HG02885 (cell line): ENCODE results near the gene SHANK1.

Experiments
- ATAC-seq: cut with Tn5 transposase; IDR thresholded peaks from one replicate; pipeline ENCODE4 v1.9.1; 2021; ENCODE audit warnings: mild to moderate bottlenecking; ENCODE audit not compliant: unreplicated experiment, poor library complexity

The SHANK1 gene

GRCh38 chr19:50693064-50693975 is 26.3 kb downstream of the SHANK1 start:
- ATAC-seq = no peak

- ATAC-seq = no peak
Observed at GRCh38 chr19:50690439-50690838, 29.2 kb downstream of the SHANK1 start.

GRCh38 chr19:50688766-50689165 is 30.8 kb downstream of the SHANK1 start:
- ATAC-seq = no peak

DNA sequence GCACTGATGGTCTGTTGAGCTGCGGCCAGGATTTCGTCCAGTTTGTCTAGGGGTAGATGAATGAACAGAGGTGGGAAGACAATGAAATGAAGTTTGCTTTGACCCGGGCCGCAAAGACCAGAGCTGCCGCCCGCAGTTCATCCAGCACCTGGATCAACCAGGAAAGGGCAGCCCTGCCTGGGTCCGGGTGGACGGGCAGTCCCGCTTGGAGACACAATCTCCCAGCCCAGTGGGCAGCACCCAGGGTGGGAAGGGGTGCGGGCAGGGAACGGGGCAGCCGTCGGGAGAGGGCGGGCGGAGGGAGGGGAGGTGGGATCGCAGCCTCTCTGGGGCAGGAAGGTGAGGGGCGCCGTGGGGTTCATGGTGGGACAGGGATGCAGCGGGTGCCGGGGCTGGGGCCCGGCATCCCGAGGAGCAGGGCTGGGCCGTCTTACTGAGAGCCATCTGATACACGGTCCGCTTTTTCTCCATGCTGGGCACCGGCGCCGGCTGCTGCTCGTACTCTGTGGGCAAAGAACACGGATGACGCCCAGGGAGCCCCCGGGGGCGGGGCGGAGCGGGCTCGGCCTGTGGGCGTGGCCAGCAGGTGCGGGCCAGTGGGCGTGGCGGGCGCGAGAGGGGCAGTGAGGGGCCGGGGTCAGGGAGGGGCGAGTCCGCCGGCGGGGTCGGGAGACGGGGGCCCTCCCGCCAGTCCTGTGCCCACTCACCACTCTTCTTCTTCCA is 33.1 kb downstream of the SHANK1 start:
- ATAC-seq = no peak

DNA sequence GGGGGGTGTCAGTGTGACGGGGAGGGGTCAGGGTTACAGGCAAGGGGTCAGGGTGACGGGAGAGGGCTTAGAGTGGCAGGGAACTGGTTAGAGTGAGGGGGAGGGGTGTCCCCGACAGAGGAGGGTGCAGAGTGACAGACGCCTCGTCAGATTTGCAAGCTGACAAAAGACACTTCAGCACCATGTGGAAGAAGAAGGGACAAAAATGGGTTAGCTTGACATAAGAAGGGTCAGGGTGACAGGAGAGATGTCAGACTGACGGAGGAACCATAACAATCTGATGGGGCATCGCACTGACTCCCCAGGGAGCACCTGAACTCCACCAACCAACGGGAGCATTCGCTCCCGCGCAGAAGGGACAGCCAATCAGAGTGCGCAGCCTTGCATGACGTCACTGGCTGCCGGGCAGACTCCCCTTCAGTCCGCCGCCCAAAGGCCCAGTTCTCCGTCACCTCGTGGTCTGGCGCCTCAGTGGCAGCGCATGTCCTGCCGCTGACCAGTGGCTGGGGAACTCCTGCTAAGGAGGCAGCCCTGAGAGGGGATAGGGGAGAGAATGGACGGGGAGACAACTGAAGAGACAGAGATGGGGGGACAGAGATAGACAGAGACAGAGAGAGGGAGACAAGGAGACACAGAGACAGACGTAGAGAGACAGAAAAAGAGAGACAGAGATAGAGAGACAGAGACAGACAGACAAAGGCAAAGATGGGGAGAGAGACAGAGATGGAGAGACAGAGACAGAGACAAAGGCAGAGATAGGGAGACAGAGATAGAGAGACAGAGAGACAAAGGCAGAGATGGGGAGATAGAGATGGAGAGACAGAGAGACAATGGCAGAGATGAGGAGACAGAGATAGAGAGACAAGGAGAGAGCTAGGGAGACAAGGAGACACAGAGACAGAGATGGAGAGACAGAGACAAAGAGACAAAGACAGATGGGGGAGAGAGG is 40.2 kb downstream of the SHANK1 start:
- peak; percentile 66 for ATAC-seq

GRCh38 chr19:50678323-50678722 is 41.3 kb downstream of the SHANK1 start:
- ATAC-seq = no peak

- ATAC-seq = no peak
Observed at GRCh38 chr19:50677636-50678035, 42.0 kb downstream of the SHANK1 start.

GRCh38 chr19:50676625-50677197 is 42.9 kb downstream of the SHANK1 start:
- no peak for ATAC-seq

DNA sequence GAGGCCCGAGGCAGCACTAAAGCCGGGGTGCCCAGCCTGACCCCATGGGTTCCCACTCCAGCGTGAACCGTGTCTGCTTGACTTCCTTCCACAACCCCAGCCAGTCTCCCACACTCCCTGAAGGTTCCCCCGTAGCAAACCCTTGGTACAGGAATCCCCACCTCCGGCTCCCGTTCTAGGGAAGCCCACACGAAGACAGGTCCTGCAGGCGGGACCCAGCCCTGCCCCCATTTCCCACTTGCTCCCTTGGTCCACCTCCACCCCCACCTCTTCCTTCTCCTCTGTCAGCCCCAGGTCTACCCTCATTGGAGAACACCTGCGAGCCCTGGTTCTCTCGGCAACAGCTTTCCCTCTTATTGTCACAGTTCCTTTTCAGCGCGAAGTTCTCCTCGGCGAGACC is 46.5 kb downstream of the SHANK1 start:
- no peak for ATAC-seq

DNA sequence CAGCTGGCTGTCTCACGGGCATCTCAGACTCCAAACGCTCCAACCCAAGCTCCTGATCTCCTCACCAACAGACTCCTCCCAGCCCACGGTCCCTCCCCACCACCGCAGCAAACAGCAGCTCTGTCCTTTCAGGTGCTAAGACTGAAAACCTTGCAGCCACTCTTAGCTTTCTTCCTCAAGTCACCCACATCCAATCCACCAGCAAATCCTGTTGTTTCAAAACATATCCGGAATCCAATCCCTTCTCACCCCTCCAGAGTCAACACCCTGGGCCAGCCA is 49.6 kb downstream of the SHANK1 start:
- no peak for ATAC-seq

- ATAC-seq = no peak
Observed at GRCh38 chr19:50669302-50670101, 50.1 kb downstream of the SHANK1 start.

GRCh38 chr19:50668879-50669278 is 50.7 kb downstream of the SHANK1 start:
- ATAC-seq = no peak

DNA sequence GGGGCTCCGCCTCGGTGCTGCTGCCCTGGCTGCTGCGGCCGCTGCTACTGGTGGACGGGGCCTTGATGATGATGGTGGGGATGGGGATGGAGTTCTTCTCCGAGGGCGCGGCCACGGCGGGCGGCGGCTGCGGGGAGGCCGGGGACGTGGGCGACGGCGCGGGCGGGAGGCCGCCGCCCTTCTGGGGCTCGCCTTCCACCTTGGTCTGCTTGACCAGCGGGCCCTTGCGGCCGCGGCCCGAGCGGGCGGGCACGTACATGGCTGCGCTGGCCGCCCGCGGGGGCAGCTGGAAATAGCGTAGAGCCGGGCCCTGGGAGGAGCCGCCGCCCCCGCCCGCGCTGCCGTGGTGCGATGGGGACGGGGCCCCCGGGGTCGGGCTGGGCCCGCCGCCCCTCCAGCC is 51.2 kb downstream of the SHANK1 start:
- ATAC-seq = no peak

DNA sequence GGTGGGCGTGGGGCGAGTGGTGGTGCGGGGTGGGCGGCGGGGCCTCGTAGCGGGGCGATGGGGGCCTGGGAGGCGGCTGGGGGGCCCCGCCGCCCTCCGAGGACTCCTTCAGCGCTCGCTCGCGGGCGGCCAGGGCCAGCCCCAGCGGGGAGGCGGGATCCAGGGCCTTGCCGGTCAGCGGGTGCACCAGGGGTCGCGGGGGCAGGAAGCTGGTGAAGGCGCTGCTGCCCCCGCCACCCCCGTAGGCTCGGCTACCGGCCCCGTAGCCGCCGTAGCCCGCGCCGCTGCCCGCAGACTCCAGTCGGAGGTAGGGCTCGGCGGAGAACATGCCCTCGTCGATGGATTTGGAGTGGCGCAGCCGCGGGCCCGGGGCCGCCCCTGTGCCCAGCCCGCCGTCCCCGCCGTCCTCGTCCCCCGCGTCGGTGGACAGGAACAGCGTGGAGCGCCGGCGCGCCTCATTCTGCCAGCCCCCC is 51.8 kb downstream of the SHANK1 start:
- ATAC-seq = no peak

DNA sequence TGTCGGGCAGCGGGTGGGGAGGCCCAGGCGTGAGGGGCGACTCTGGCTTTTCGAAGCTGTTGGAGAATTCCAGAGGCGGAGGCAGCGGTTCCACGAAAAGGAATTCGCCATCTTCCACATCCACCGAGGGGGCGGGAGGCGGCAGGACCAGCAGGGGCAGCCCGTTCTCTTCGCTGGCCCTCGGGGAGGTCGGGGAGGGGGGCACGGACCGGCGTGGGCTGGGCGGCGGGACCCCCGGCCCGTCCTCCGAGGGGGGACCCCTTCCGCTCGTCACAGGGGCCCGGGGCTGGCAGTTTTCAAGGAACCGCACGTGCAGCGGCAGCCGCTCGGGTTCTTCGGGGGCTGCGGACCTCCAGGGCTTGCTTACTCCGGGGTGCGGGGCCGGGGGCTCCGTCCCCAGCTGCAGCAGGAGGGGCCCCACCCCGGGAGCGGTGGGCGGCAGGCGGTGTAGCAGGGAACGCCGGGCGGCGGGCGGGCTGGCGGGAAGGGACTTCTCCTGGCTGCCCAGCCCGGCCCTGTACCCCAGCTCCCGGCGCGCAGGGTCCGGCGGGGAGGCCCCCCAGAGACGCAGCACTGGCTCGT is 52.3 kb downstream of the SHANK1 start:
- no peak for ATAC-seq

DNA sequence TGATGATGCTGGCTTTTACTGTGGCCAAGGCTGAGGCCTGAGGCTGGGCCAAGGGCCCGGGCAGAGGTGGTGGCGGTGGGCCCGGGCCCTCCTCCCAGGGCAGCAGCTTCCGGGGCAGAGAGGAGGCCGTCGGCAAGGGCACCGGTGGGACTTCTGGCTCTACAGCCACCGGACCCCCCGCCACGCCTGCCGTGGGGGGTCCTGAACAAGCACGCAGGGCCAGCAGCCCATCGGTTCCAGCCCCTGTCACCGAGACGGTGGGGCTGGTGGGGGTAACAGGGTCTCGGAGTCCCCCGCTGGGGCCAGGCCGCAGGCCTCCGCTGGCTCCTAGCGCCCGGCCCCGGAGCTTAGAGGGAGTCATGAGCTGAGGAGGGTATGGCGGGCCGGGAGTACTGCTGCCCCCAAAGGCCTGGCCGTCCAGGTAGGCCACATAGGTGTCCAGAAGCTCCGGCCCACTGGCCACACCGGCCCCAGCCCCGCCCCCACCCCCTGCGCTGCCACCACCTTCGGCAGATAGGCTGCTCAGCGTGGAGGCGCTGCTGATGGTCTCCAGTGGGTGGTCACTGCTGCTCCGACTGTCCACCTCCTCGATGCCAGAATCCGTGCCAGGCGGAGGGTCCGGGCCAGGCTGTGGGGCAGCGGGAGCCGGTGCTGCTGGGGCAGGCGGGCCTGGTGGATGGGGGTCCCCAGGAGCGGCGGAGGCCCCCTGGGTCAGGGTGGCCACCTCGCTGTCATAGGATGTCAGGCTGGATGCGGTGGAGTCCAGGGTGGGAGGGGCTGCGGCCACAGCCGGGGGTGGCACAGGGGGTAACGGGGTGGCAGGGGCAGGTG is 53.0 kb downstream of the SHANK1 start:
- ATAC-seq = no peak

DNA sequence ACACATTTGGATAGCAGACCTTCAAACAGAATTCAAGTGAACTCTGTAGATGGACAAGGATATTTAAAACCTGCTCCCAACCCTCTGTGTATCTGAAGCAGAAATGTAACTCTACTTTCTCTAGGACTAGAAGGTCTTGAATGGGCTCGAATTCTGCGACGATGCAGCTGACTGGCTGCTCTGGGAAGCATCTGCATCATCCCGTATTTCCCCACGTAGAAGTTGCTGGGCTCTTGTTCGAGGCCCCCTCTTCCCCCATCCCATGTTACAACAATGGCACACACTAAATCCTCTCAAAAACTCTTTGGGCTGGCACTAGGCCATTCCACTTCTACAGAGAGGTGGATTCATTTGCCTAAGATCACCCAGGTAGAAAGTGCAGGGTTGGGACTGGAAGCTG is 55.4 kb downstream of the SHANK1 start:
- no peak for ATAC-seq

DNA sequence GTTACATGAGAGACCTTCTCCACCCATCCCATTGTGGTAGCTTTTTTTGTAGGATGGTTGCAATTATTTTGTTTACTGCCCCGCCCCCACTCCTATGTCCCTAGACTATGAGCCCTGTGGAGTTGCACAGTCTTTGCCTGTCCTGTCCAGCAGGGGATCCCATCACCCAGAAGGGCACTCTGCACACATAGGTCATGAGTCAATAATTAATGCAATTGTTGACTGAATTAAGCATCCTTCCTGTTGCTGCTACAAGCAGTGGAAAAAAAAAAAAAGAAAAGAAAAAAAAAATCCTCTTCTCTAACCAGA is 56.2 kb downstream of the SHANK1 start:
- no peak for ATAC-seq
